ENCODE measurements around the gene EIF1AX.

DNA sequence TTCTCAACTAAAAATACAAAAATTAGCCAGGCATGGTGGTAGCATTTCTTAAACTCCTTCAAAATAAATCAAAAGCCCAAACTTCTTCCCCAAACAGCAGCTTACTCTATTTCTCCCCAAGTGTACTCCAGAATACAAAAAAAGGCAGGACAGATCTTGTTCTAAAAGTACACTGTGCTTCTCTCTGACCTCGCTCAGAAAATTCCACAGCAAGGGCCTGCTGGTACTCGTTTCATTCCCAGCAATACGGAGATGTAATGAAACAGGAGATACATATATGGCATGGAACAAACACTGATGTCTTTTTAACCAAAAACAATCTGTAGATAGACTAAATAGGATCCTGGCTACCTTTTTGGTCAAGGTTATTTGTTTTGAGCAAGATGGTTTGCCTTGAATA is 50.1 kb downstream of the EIF1AX start:
- TF ChIP-seq POLR2A (IDR thresholded peaks at IDR 0.05; ENCODE audit: low read depth, low read length) (no peak), POLR2AphosphoS5 (IDR thresholded peaks at IDR 0.05; ENCODE audit: low read depth, low read length) (no peak)

Data from GM12891 (cell line).